ENCODE measurements around the gene PGLYRP2.
"Not testable (repeated sequence)": the region's sequence is repeated elsewhere in the genome, so short reads cannot be mapped to it uniquely, and the experiment has no call there.

Gene PGLYRP2

GRCh38 chr19:15488489-15489226 is 9.4 kb upstream of the PGLYRP2 start:
- no peak for DNase-seq (ENCODE audit: low read depth in 2 of 2)

DNA sequence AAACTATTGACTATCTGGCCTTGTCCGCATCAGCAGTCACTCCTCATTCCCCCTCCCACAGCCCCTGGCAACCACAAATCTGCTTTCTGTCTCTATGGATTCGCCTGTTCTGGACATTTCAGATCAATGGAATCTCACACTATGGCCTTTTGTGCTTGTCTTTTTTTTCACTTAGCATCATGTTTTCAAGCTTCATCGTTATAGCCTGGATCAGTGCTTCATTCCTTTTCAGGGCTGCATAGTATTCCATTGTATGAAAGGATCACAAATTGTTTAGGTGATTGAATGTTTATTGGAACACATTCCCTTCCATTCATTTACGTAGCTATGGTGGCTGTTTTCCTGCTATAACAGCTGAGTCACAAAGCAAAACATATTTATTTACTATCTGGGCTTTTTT is 7.7 kb upstream of the PGLYRP2 start:
- no peak for DNase-seq (ENCODE audit: low read depth in 2 of 2)

GRCh38 chr19:15485768-15486167 is 6.5 kb upstream of the PGLYRP2 start:
- DNase-seq (ENCODE audit: low read depth in 2 of 2): not testable (repeated sequence)

GRCh38 chr19:15480996-15481395 is 1.7 kb upstream of the PGLYRP2 start:
- DNase-seq (ENCODE audit: low read depth in 2 of 2): not testable (repeated sequence)

DNA sequence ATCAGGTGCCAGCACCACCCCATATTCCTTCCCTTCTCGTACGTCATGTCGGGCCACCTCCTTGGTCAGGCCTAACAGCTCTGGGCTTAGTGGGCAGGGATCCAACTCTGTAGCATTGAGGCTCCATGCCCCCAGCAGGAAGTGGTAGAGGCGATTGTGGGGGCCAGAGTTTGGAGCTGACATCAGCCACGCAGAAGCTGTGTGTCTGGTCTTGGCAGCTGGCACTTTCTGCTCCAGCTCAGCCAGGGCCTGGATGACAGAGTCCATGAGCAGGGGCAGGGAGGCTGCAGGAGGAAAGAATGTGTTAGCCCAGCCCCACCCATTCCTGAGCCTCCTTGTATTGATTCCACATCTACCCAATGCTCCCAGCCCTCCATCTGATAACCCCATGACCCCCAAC is 3.0 kb downstream of the PGLYRP2 start:
- no peak for DNase-seq (ENCODE audit: low read depth in 2 of 2)

- no peak for DNase-seq (ENCODE audit: low read depth in 2 of 2)
These were observed 3.7 kb downstream of the PGLYRP2 start for GRCh38 chr19:15475611-15476010.

DNA sequence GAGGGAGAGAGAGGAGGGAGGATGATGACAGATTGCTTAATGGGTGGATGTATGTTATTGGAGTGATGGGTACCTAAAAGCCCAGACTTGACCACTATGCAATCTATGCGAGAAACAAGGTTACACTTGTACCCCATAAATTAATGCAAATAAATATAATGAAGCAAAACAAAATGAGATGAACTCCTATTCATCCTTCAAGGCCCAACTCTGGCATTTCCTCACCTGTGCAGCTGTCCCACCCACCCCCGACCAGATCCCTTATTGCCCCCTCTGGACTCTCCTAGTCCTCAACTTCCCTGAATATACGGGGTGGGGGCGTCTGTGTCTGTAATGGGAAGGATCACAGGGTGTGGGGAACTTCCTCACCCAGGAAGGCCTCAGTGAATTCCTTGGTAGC is 4.1 kb downstream of the PGLYRP2 start:
- no peak for DNase-seq (ENCODE audit: low read depth in 2 of 2)

DNA sequence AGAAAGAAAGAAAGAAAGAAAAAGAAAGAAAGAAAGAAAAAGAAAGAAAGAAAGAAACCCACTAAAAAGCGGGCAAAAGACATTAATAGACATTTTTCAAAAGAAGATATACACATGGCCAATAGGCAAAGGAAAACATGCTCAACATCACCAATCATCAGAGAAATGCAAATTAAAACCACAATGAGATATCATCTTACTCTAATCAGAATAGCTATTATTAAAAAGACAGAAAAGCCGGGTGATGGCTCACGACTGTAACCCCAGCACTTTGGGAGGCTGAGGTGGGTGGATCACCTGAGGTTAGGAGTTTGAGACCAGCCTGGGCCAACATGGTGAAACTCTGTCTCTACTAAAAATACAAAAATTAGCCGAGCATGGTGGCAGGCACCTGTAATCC is 5.5 kb downstream of the PGLYRP2 start:
- not testable (repeated sequence) for DNase-seq (ENCODE audit: low read depth in 2 of 2)

DNA sequence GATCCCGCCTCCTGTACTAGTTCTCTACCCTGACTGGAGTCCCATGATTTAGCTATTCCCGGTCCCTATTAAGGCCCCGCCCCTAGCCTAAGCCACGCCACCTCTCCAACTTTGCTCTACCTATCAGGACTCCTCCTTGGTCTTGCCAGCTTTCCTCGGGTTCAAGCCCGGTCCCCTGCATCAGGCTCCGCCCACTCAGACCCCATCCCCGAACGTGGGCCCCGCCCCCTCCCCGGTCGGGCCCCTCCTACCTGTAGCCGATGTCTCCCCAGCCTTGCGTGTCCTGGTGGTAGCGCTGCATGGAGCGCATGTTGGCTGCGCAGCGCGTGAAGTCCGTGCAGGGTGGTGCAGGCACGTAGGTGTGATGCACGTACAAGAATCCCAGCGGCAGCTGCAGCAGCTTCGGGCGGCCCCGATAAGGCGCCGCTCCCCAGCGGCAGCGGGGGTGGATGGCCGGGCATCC is 7.6 kb downstream of the PGLYRP2 start:
- no peak for DNase-seq (ENCODE audit: low read depth in 2 of 2)

DNA sequence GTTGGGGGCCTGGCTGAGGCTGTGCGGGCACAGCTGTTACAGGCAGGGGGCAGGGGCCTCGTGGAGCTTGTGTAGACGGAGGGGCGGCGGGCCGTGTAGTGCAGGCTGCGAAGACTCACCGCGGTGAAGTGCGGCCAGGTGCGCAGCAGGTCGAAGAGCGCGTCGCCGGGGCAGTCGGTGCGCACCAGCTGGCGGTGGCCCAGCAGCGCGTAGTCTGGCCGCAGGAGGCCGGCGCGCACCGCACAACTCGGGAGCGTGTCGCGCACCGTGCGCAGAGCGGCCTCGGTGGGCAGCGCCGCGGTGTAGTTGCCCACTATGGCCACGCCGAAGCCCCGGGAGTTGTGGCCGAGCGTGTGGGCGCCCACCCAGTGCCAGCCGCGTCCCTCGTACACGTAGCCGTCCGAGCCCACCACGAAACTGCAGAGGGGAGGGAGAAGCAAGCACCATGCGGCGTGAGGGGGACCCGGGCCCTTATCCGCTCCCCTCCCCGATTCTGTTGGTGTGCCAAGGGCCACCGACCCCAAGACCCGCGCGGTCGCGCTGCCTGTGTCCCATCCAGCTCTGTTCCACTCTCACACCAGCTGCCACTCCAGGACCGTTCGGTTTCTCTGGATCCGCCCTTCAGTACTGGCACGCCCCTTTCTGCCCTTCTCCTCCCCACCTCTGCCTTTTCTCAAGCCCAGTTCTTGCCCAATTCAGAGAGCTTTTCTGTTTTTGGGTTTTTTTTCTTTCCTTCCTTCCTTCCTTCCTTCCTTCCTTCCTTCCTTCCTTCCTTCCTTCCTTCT is 9.6 kb downstream of the PGLYRP2 start:
- no peak for DNase-seq (ENCODE audit: low read depth in 2 of 2)

GRCh38 chr19:15468675-15469512 is 10.4 kb downstream of the PGLYRP2 start:
- DNase-seq (ENCODE audit: low read depth in 2 of 2): no peak

GRCh38 chr19:15467734-15468214 is 11.5 kb downstream of the PGLYRP2 start:
- DNase-seq (ENCODE audit: low read depth in 2 of 2): no peak

- DNase-seq (ENCODE audit: low read depth in 2 of 2): peak in 1 of 2 experiments; percentile 51
These were observed 12.2 kb downstream of the PGLYRP2 start for GRCh38 chr19:15466851-15467733.

- DNase-seq (ENCODE audit: low read depth in 2 of 2): peak; percentile 35 to 56
These were observed 14.6 kb downstream of the PGLYRP2 start, which contains the start of gene RASAL3 for GRCh38 chr19:15464394-15465385. RASAL3 (minus strand) TSS chr19:15464544; CDS start chr19:15464358, 186 bp downstream.

DNA sequence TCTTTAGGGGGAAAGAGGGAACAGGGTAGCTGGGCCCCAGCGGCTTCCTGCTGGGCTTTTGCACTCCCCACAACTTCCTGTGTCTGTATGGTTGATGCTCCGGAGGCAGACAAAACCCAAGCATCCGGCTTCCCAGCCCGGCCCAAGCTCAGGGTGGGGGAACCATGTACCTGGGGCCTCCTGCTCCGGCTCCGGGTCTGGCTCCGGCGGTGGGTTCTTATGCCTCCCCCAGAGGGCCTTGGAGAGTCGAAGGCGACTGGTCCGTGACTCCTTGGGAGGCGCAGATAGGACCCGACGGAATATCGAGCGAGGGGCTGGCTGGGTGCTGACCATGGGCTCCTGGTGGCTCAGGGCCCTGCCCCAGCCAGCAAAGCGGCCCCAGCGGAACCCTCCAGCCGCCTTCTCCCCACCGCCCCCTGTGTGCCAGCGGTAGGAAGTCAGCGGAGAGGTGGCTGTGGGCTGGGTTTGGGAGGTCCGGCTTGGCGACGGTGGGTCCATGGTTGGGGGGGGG is 15.4 kb downstream of the PGLYRP2 start:
- peak; percentile 58 to 63 for DNase-seq (ENCODE audit: low read depth in 2 of 2)

GRCh38 chr19:15461694-15462093 is 17.6 kb downstream of the PGLYRP2 start:
- no peak for DNase-seq (ENCODE audit: low read depth in 2 of 2)

GRCh38 chr19:15457701-15458484 is 21.4 kb downstream of the PGLYRP2 start:
- DNase-seq (ENCODE audit: low read depth in 2 of 2): no peak

DNA sequence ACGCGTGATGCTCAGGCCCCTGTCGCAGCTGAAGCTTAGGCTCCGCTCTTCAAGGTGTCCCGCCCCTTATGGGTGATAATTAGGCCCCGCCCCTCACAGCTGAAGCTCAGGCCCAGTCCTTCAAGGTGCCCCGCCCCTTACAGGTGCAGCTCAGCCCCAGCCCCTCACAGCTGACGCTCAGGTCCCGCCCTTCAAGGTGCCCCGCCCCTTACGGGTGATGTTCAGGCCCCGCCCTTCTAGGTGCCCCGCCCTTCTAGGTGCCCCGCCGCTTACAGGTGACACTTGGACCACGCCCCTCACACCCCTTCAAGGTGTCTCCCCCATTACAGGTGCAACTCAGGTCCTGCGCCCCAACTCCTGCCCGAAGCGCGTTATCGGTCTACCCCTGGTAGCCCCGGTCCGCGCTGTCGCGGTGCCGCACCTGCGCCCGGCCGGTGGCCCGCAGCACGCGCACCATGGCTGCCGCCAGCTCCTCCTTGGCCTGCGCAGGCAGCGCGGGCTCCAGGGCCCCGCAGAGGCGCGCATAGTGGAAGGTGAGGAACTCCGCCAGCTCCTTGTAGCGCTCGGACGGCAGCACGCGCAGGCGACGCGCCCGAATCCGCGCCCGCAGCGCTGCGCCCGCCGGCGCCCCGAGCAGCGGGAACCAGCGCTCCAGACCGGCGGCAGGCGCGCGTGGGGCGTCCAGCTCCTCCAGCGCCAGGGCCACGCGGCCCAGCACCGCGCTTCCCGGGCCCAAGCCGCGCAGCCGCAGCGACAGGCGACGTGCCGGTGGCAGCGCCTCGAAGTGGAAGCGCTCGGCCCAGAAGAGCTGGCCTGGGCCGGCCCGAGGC is 22.2 kb downstream of the PGLYRP2 start:
- DNase-seq (ENCODE audit: low read depth in 2 of 2): no peak

All from stimulated activated CD4-positive, alpha-beta T cell treated with anti-CD3 and anti-CD28 coated beads, Interleukin-12 subunit alpha, Interleukin-12 subunit beta, amount 100 ng/mL, for 24 hours (primary cell).